Activated B cell treated with CpG ODN at 0.5 μM for 24 hours (primary cell): ENCODE data around the gene ACP3. TPM values are rescaled to one million over a fixed set of nuclear protein-coding genes. Genes with fewer than 3 reads are reported as not detected.

Experiments used
- ATAC-seq: fragments of 200-7000 bp; cut with Tn5 transposase; one replicate; pipeline ENCODE4 v1.10.0; 2021; ENCODE audit warnings: low read depth, mild to moderate bottlenecking, moderate library complexity
- CTCF ChIA-PET: fragments of 350-600 bp; sonication (Branson Sonifier 250); formaldehyde crosslinking; loops from one replicate; lab custom pipeline; 2021; ENCODE audit warnings: antibody characterized with exemption; lab: Charles Lee
- POLR2A ChIA-PET: fragments of 350-600 bp; sonication (Branson Sonifier 250); formaldehyde crosslinking; loops from one replicate; lab custom pipeline; 2021; ENCODE audit warnings: antibody characterized with exemption; lab: Charles Lee
- DNase-seq: peaks from one replicate; pipeline ENCODE4 v3.0.0; 2022
- H3K27ac Mint-ChIP-seq: one replicate; pipeline ENCODE4 v1.8.0; 2020; ENCODE audit warnings: mixed read lengths
- H3K27me3 Mint-ChIP-seq: one replicate; pipeline ENCODE4 v1.8.0; 2021; ENCODE audit warnings: mixed read lengths
- H3K36me3 Mint-ChIP-seq: one replicate; pipeline ENCODE4 v1.8.0; 2021; ENCODE audit warnings: low read depth, mixed read lengths
- H3K4me1 Mint-ChIP-seq: one replicate; pipeline ENCODE4 v1.8.0; 2021; ENCODE audit warnings: mixed read lengths
- H3K4me3 Mint-ChIP-seq: one replicate; pipeline ENCODE4 v1.8.0; 2020; ENCODE audit warnings: mild to moderate bottlenecking, mixed read lengths
- H3K9me3 Mint-ChIP-seq: one replicate; pipeline ENCODE4 v1.8.0; 2020; ENCODE audit warnings: mixed read lengths
- intact Hi-C: fragments of 100-400 bp; cut with micrococcal nuclease; formaldehyde crosslinking; loops from one replicate; pipeline ENCODE4 v1.15.1; 2024
- total RNA-seq: library from RNA; stranded (reverse); gene quantifications from 2 replicates; pipeline ENCODE4 v1.2.3, GENCODE V29; 2022
- TF ChIP-seq, protein P1 (sequence below): fragments of 200-600 bp; IDR thresholded peaks from one replicate; pipeline ENCODE4 v1.8.0; 2022; ENCODE audit warnings: antibody characterized with exemption, mild to moderate bottlenecking

ACP3 gene, protein sequence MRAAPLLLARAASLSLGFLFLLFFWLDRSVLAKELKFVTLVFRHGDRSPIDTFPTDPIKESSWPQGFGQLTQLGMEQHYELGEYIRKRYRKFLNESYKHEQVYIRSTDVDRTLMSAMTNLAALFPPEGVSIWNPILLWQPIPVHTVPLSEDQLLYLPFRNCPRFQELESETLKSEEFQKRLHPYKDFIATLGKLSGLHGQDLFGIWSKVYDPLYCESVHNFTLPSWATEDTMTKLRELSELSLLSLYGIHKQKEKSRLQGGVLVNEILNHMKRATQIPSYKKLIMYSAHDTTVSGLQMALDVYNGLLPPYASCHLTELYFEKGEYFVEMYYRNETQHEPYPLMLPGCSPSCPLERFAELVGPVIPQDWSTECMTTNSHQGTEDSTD
- total RNA-seq, result 0.84 and 0.95 TPM in 2 replicates

GRCh38 chr3:132317229-132317948 is at the start of gene ACP3:
ACP3 (plus strand) TSS chr3:132317407; CDS start chr3:132317457, 50 bp downstream.
- H3K36me3 Mint-ChIP-seq, result no peaks in the 10 kb centered on the region
- H3K9me3 Mint-ChIP-seq, result peaks cover 3% of the 10 kb centered on the region
- TF ChIP-seq, protein P1, sequence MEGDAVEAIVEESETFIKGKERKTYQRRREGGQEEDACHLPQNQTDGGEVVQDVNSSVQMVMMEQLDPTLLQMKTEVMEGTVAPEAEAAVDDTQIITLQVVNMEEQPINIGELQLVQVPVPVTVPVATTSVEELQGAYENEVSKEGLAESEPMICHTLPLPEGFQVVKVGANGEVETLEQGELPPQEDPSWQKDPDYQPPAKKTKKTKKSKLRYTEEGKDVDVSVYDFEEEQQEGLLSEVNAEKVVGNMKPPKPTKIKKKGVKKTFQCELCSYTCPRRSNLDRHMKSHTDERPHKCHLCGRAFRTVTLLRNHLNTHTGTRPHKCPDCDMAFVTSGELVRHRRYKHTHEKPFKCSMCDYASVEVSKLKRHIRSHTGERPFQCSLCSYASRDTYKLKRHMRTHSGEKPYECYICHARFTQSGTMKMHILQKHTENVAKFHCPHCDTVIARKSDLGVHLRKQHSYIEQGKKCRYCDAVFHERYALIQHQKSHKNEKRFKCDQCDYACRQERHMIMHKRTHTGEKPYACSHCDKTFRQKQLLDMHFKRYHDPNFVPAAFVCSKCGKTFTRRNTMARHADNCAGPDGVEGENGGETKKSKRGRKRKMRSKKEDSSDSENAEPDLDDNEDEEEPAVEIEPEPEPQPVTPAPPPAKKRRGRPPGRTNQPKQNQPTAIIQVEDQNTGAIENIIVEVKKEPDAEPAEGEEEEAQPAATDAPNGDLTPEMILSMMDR, result no peak
- intact Hi-C loops, result no loop called here
- peaks cover 9% of the 10 kb centered on the region for H3K4me1 Mint-ChIP-seq
- ATAC-seq (peak; percentile 86), DNase-seq (no peak)
- no peak within 1 kb of the TSS for H3K27ac Mint-ChIP-seq
- CTCF ChIA-PET, result no interaction called here
- peaks cover 5% of the 10 kb centered on the region for H3K27me3 Mint-ChIP-seq
- POLR2A ChIA-PET, result no interaction called here
- peak within 1 kb of the TSS; percentile 36 for H3K4me3 Mint-ChIP-seq

- H3K4me3 Mint-ChIP-seq, result no peak overlapping the region
- ChIA-PET POLR2A (no interaction called here), CTCF (no interaction called here)
- no peaks in the 10 kb centered on the region for H3K4me1 Mint-ChIP-seq
- no peaks in the 10 kb centered on the region for H3K9me3 Mint-ChIP-seq
- intact Hi-C loops, result loop anchor here (10.0 kb wide), 1 partner anchor 376 kb away; no protein-coding TSS in a partner anchor
- ATAC-seq (no peak), DNase-seq (no peak)
- no peaks in the 10 kb centered on the region for H3K36me3 Mint-ChIP-seq
- TF ChIP-seq, protein P1, result no peak
- peaks cover 4% of the 10 kb centered on the region for H3K27me3 Mint-ChIP-seq
- H3K27ac Mint-ChIP-seq, result no peak overlapping the region
These were observed 48.3 kb upstream of the ACP3 start for GRCh38 chr3:132268956-132269355.

DNA sequence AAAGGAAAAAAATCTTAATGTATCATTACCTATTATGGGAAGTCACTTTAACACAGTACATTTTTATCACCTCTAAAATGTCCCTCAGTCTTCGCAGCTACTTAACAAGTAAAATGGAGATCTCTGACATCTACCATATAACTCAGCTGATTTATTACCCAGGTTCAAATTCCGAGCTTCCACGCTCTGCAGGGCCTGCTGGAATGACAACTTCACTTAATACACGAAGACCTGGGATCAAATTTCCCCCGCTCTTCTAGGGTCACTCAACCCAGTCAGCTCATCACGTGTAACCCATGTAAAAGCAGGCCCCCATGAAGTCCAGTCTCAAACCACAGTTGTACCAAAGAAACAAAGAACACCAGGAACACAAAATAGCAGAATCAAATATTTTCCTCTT is 44.2 kb upstream of the ACP3 start:
- Mint-ChIP-seq H3K36me3 (no peaks in the 10 kb centered on the region), H3K9me3 (peaks cover 7% of the 10 kb centered on the region), H3K27me3 (peaks cover 4% of the 10 kb centered on the region), H3K4me1 (no peaks in the 10 kb centered on the region), H3K27ac (no peak overlapping the region), H3K4me3 (no peak overlapping the region)
- CTCF ChIA-PET, result no interaction called here
- POLR2A ChIA-PET, result no interaction called here
- TF ChIP-seq, protein P1, result no peak
- no peak for ATAC-seq
- DNase-seq, result no peak
- intact Hi-C loops, result no loop called here

DNA sequence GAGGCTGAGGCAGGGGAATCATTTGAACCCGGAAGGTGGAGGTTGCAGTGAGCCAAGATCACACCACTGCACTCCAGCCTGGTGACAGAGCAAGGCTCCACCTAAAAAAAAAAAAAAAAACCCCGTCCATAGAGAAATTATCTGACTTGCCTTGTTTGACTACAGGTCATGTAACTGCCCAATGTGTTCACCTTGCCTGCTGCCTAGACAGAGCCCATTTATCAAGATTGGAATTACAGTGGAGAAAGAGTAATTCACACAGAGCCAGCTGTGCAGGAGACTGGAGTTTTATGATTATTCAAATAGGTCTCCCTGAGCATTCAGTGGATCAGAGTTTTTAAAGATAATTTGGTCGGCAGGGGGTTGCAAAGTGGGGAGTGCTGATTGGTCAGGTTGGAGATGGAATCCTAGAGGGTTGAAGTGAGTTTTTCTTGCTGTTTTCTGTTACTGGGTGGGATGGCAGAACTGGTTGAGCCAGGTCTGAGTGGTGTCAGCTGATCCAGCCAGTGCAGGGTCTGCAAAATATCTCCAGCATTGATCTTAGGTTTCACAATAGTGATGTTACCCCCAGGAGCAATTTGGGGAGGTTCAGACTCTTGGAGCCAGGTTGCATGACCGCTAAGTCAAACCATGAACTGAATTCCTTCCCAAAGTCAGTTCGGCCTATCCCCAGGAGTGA is 40.8 kb upstream of the ACP3 start:
- DNase-seq (no peak), ATAC-seq (no peak)
- ChIA-PET CTCF (no interaction called here), POLR2A (no interaction called here)
- H3K27me3 Mint-ChIP-seq, result no peaks in the 10 kb centered on the region
- H3K36me3 Mint-ChIP-seq, result no peaks in the 10 kb centered on the region
- no peaks in the 10 kb centered on the region for H3K4me1 Mint-ChIP-seq
- no peak overlapping the region for H3K4me3 Mint-ChIP-seq
- intact Hi-C loops, result no loop called here
- H3K9me3 Mint-ChIP-seq, result peaks cover 7% of the 10 kb centered on the region
- TF ChIP-seq, protein P1, result no peak
- no peak overlapping the region for H3K27ac Mint-ChIP-seq

DNA sequence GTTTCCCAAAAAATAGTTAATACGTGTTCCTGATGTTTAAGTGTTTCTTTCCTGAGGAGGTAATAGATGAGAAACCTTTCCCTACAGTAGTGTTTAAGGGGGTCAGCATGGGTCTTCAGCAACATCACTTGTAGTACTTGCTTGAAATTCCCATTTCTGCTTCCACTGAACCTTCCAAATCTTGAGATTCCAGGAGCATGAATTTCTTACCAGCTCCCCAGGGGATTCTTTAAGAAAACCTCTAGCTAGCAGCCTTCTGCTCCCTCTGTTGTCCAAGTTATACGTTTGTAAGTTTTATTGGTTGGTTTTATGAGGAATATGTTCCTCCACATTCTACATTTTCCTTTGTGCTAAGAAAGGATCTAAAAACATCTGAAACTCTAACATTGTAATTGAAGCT is 38.2 kb upstream of the ACP3 start:
- TF ChIP-seq, protein P1, result no peak
- CTCF ChIA-PET, result no interaction called here
- Mint-ChIP-seq H3K27me3 (no peaks in the 10 kb centered on the region), H3K36me3 (no peaks in the 10 kb centered on the region), H3K4me3 (no peak overlapping the region), H3K4me1 (no peaks in the 10 kb centered on the region), H3K9me3 (peaks cover 7% of the 10 kb centered on the region), H3K27ac (no peak overlapping the region)
- POLR2A ChIA-PET, result no interaction called here
- ATAC-seq, result no peak
- intact Hi-C loops, result no loop called here
- no peak for DNase-seq
